ENCODE data around the gene COL11A2.

DNA sequence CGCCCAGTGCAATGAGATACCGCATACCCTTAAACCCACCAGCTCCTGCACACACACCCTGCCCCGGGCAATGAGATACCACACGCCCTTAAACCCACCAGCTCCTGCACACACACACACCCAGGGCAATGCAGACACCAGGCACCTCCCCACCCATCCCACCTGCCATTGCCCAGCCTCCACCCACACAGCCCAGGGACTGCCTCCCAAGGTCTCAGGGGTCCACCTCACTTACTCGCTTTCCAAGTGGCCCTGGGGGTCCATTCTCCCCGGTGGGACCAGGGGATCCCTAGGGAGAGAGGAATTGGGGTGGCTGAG lies 24.0 kb downstream of the COL11A2 start:
- TF ChIP-seq, protein P1, sequence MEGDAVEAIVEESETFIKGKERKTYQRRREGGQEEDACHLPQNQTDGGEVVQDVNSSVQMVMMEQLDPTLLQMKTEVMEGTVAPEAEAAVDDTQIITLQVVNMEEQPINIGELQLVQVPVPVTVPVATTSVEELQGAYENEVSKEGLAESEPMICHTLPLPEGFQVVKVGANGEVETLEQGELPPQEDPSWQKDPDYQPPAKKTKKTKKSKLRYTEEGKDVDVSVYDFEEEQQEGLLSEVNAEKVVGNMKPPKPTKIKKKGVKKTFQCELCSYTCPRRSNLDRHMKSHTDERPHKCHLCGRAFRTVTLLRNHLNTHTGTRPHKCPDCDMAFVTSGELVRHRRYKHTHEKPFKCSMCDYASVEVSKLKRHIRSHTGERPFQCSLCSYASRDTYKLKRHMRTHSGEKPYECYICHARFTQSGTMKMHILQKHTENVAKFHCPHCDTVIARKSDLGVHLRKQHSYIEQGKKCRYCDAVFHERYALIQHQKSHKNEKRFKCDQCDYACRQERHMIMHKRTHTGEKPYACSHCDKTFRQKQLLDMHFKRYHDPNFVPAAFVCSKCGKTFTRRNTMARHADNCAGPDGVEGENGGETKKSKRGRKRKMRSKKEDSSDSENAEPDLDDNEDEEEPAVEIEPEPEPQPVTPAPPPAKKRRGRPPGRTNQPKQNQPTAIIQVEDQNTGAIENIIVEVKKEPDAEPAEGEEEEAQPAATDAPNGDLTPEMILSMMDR (IDR thresholded peaks at IDR 0.05) = no peak
- no peak for TF ChIP-seq POLR2A (IDR thresholded peaks at IDR 0.05)
- TF ChIP-seq EP300 (IDR thresholded peaks at IDR 0.05) = no peak
